A673 (cell line): ENCODE measurements around the gene CSNK1D.
"Not testable (repeated sequence)": the region's sequence is repeated elsewhere in the genome, so short reads cannot be mapped to it uniquely, and the experiment has no call there.

Experiments
- CTCF ChIP-seq: fragments of 300-800, 200-600 bp; sonication (generic); conservative IDR thresholded peaks from 2 replicates; pipeline ENCODE4 v1.5.1; 2017; ENCODE audit warnings: low read depth, mild to moderate bottlenecking, antibody characterized with exemption, low read length, moderate library complexity, mixed read lengths
- EZH2 ChIP-seq: fragments of 200-600 bp; sonication (generic); IDR thresholded peaks from 2 replicates; pipeline ENCODE4 v1.6.1; 2017; ENCODE audit warnings: borderline replicate concordance, low read depth, mild to moderate bottlenecking, mixed read lengths, antibody characterized with exemption, low read length; ENCODE audit not compliant: poor library complexity, severe bottlenecking

- TF ChIP-seq CTCF, EZH2: not testable (repeated sequence)
Observed at GRCh38 chr17:82254746-82255145, 18.8 kb downstream of the CSNK1D start.
